GM10266 (cell line): ENCODE data around the gene C19orf38.
"Not testable (repeated sequence)": the region's sequence is repeated elsewhere in the genome, so short reads cannot be mapped to it uniquely, and the experiment has no call there.

Experiments used
- DNase-seq: peaks from one replicate; pipeline ENCODE4 v3.0.0; 2012; ENCODE audit errors: extremely low spot score
- TF ChIP-seq, protein P1 (sequence below): IDR thresholded peaks from 2 replicates; pipeline ENCODE4 v1.5.1; 2012; ENCODE audit warnings: mild to moderate bottlenecking, low read depth; ENCODE audit not compliant: control insufficient read depth, insufficient read depth; ENCODE audit errors: missing control alignments

C19orf38 gene

DNA sequence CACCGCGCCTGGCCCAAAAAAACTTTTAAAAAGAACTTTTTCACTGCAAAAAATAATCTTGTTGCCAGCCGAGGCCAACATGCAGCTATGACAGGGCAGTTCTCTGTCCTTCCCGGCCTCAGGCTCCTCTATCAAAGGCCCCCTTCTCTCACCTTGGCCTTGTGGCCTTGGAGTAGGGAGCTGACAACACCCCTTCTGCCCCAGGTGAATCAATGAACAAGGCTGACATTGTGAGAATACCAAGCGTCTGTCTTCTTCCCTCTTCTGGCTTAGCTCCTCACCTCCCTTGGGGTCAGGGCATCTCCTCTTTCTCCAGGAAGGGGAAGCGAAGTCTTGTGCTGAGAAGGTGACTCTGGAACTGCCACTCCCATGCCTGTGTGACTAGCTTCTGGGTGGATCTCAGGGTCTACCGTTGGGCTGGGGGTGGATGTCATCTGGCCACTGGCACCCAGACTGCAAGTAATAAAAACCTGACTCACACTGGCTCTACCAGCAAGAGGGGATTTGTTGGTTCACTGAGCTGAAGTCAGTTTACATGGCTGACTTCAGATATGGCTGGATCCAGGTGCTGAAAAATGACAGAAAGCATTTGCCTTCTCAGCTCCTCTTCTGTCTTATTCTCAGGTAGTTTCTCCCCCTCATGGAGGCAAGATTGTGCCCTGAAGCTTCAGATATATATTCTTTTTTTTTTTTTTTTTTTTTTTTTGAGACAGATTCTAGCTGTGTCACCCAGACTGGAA lies 6.3 kb downstream of the C19orf38 start:
- no peak for DNase-seq

DNA sequence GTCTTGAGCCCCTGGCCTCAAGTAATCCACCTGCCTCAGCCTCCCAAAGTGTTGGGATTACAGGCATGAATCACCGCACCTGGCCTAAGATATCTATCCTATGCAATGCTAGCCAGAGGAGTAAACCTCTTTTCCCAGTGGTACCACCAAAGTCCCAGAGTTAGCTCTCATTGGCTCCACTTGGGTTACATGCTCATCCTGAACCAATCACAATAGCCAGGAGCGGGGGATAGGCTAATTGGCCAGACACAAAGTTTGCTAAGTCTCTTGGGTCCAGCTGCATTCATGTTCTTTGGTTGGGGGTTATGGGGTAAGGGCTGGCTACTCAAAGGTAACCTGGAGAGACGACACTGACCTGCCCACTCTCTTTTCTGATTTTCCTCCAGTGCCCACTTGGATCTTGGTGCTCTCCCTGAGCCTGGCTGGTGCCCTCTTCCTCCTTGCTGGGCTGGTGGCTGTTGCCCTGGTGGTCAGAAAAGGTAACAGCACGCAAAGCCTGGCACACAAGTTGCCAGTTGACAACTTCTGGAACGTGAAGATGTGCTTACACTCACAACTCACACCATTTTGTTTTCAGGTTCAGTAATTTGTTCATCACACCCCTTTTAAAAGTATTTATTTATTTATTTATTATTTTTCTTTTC lies 7.8 kb downstream of the C19orf38 start:
- no peak for DNase-seq
- TF ChIP-seq, protein P1, sequence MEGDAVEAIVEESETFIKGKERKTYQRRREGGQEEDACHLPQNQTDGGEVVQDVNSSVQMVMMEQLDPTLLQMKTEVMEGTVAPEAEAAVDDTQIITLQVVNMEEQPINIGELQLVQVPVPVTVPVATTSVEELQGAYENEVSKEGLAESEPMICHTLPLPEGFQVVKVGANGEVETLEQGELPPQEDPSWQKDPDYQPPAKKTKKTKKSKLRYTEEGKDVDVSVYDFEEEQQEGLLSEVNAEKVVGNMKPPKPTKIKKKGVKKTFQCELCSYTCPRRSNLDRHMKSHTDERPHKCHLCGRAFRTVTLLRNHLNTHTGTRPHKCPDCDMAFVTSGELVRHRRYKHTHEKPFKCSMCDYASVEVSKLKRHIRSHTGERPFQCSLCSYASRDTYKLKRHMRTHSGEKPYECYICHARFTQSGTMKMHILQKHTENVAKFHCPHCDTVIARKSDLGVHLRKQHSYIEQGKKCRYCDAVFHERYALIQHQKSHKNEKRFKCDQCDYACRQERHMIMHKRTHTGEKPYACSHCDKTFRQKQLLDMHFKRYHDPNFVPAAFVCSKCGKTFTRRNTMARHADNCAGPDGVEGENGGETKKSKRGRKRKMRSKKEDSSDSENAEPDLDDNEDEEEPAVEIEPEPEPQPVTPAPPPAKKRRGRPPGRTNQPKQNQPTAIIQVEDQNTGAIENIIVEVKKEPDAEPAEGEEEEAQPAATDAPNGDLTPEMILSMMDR: peak; percentile 22

More for the DNA sequence above, 6.3 kb downstream of the C19orf38 start:
- TF ChIP-seq, protein P1: no peak

DNA sequence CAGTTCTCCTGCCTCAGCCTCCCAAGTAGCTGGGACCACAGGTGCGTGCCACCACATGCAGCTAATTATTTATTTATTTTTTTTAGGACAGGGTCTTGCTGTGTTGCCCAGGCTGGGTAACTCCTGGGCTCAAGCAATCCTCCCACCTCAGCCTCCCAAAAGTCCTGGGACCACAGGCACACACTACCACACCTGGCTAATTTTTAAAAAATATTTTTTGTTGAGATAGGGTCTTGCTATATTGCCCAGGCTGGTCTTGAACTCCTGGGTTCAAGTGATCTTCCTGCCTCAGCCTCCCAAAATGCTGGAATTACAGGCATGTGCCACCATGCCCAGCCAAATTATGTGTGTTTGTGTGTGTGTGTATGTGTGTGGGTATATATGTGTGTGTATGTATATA lies 8.7 kb downstream of the C19orf38 start:
- not testable (repeated sequence) for DNase-seq

- DNase-seq: peak; percentile 42
- TF ChIP-seq, protein P1: peak; percentile 71
Measured at GRCh38 chr19:10858204-10858828, 10.1 kb downstream of the C19orf38 start.

DNA sequence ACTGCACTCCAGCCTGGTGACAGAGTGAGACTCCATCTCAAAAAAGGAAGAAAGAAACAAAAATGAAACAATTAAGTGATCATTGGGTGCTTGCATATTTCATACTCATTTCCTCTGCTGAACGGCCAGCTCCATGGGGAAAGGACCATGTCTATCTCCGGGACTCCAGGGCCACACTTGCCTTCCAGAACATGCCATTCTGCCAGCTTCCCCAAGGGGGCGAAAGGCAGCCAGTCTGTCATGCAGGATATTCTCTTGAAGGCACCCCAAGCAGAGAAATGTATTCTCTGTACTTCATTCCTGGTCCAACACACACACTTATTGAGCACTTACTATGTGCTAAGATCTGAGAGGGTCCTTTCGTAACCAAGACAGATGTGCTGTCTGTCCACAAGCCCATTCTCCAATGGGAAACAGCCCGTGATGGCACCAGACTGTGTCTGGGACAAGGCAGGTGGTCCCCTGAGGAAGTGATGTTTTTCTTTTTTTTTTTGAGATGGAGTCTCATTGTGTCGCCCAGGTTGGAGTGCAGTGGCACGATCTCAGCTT lies 13.0 kb downstream of the C19orf38 start:
- DNase-seq: no peak

DNA sequence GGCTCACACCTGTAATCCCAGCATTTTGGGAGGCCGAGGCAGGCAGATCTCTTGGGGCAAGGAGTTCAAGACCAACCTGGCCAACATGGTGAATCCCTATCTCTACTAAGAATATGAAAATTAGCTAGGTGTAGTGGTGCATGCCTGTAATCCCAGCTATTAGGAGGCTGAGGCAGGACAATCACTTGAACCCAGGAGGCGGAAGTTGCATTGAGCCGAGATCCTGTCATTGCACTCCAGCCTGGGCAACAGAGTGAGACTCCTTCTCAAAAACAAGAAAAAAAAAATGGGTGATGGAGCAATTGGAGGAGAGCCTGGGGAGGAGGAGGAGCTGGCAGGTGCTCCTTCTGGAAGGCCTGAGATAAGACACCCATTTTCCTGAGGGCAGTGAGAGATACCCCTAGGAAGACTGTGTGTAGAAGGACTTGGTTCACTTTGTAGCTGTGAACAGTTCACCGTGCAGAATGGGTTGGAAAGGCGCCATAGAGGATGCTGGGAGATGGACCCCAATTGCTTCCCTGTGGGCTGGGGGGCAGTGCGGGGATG lies 14.4 kb downstream of the C19orf38 start:
- TF ChIP-seq, protein P1: no peak
- no peak for DNase-seq

More for the DNA sequence above, 13.0 kb downstream of the C19orf38 start:
- TF ChIP-seq, protein P1: peak; percentile 46

GRCh38 chr19:10863107-10863717 lies 15.0 kb downstream of the C19orf38 start:
- TF ChIP-seq, protein P1: no peak
- no peak for DNase-seq
